Ishikawa (cell line): ENCODE results near the gene ARL11.

ENCODE experiments used
- CEBPB ChIP-seq: IDR thresholded peaks from 2 replicates; pipeline ENCODE4 v1.6.1; 2012
- CREB1 ChIP-seq: IDR thresholded peaks from 2 replicates; pipeline ENCODE4 v1.6.1; 2012; ENCODE audit warnings: low read depth
- EGR1 ChIP-seq: IDR thresholded peaks from 2 replicates; pipeline ENCODE4 v1.6.1; 2012
- EP300 ChIP-seq: IDR thresholded peaks from 2 replicates; pipeline ENCODE4 v1.6.1; 2012; ENCODE audit warnings: borderline replicate concordance
- FOXM1 ChIP-seq: IDR thresholded peaks from 2 replicates; pipeline ENCODE4 v1.6.1; 2012; ENCODE audit warnings: low read depth, borderline replicate concordance
- NFIC ChIP-seq: IDR thresholded peaks from 2 replicates; pipeline ENCODE4 v1.6.1; 2012
- RAD21 ChIP-seq: IDR thresholded peaks from 2 replicates; pipeline ENCODE4 v1.6.1; 2012; ENCODE audit warnings: low read depth
- REST ChIP-seq: IDR thresholded peaks from 2 replicates; pipeline ENCODE4 v1.6.1; 2012; ENCODE audit warnings: low read depth, mild to moderate bottlenecking
- TAF1 ChIP-seq: IDR thresholded peaks from 2 replicates; pipeline ENCODE4 v1.6.1; 2012; ENCODE audit warnings: low read depth, mild to moderate bottlenecking
- TCF12 ChIP-seq: IDR thresholded peaks from 2 replicates; pipeline ENCODE4 v1.6.1; 2012; ENCODE audit warnings: low read depth
- TEAD4 ChIP-seq: IDR thresholded peaks from 2 replicates; pipeline ENCODE4 v1.6.1; 2012
- USF1 ChIP-seq: IDR thresholded peaks from 2 replicates; pipeline ENCODE4 v1.6.1; 2012
- YY1 ChIP-seq: IDR thresholded peaks from 2 replicates; pipeline ENCODE4 v1.6.1; 2012; ENCODE audit warnings: low read depth
- ZBTB7A ChIP-seq: IDR thresholded peaks from 2 replicates; pipeline ENCODE4 v1.6.1; 2012; ENCODE audit warnings: low read depth
- TF ChIP-seq, protein P1 (sequence below): IDR thresholded peaks from 2 replicates; pipeline ENCODE4 v1.6.1; 2012

The ARL11 gene

DNA sequence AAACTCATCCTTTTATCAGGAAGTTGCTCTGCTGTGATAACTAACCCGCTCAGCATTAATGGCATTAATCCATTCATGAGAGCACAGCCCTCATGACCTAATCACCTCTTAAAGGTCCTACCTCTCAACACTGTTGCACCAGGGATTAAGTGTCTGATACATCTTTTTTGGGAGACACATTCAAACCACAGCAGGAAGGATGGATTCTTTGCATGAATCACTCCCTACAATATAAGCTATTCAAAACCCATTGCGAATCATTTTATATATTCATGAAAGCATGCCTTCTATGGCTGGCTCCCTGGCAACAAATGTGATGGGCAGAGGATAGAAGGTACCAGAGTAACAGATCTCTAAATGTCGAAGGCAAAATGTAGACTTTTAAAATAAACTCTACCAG lies 27.6 kb downstream of the ARL11 start:
- TF ChIP-seq REST (no peak), USF1 (no peak), NFIC (no peak), TAF1 (no peak), EGR1 (no peak), EP300 (no peak), RAD21 (no peak), CEBPB (no peak), TCF12 (no peak), CREB1 (no peak), ZBTB7A (no peak), FOXM1 (no peak), TEAD4 (no peak), YY1 (no peak)
- TF ChIP-seq, protein P1, sequence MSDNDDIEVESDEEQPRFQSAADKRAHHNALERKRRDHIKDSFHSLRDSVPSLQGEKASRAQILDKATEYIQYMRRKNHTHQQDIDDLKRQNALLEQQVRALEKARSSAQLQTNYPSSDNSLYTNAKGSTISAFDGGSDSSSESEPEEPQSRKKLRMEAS, result no peak

DNA sequence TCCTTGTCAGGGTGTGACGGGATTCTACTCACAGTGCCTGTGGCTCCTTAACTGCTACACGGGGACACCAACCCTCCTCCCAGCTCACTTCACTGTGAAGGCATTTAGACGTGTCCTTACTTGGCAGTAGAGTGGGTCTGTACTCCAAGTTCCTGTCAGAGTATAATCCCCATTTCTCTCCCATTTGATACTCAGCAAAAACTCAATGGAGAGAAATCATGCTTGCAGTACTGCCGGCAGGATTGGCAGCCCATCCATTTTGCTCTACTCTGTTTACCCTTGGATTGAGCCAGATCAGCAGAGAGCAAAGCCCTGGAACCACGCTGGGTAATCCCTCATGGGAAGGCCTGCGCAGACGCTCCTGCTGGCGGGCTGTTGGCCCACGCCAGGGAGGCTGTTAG lies 28.9 kb downstream of the ARL11 start:
- TF ChIP-seq TEAD4 (no peak), NFIC (no peak)
- TF ChIP-seq, protein P1, result no peak

DNA sequence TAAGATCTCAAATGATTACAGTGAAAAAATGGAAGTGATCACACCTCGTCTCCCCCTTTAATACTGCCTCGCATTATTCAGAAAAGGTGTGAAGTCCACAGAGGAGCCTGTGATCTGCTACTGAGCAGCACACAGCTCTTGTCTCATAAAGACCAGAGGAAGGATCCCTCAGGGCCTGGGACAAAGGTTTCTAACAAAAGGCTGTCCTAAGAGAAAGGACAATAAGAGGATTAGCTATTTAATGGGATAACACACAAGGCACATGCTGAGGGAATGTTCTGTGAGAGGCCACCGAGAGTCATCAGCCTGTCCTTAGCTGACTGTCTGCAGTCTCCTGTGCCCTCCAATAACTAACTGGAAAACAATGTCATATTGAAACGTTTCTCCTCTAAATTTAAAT lies 36.3 kb downstream of the ARL11 start:
- TF ChIP-seq EGR1 (no peak), TEAD4 (no peak), CEBPB (no peak), REST (no peak), TCF12 (no peak), CREB1 (no peak), USF1 (no peak), ZBTB7A (no peak)
- TF ChIP-seq, protein P1, result no peak

DNA sequence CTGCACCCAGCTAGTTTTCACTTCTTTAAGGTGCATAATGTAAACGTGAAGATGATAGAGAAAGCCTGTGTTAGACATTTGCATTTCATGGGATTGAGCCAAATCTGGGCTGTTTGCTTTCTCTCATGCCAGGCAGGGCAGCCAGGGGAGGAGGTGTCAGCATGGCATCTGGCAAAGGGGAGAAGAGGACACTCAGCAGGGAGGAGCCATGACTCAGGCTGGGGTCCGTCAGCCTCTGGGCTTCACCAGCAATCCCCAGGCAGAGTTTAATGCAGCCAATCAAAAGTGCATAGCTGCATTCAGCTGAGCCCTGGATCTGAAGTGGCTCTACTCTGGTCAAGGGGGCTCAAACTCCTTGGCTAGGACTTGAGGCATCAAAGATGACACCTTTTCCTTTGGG lies 39.5 kb downstream of the ARL11 start:
- TF ChIP-seq CEBPB (no peak), FOXM1 (no peak), NFIC (no peak), CREB1 (no peak), ZBTB7A (no peak), REST (no peak), USF1 (no peak), EGR1 (no peak), TAF1 (no peak)
- TF ChIP-seq, protein P1, result no peak
